WTC11 (cell line): Measurements from ENCODE around the gene PDE4B. TPM values are rescaled to one million over a fixed set of nuclear protein-coding genes. Genes with fewer than 3 reads are reported as not detected.

ENCODE experiments used
- ATAC-seq: fragments of 200-7000 bp; cut with Tn5 transposase; 2 replicates; pipeline ENCODE4 v1.10.0; 2021; ENCODE audit warnings: mild to moderate bottlenecking, moderate library complexity
- CTCF ChIA-PET: fragments of 300-600 bp; sonication (Branson Sonifier 250); formaldehyde crosslinking; loops from one replicate; lab custom pipeline; 2021; ENCODE audit warnings: antibody characterized with exemption; lab: Charles Lee
- POLR2A ChIA-PET: fragments of 350-600 bp; sonication (Branson Sonifier 250); formaldehyde crosslinking; loops from one replicate; lab custom pipeline; 2021; ENCODE audit warnings: antibody characterized with exemption; lab: Charles Lee
- DNase-seq: peaks from one replicate; pipeline ENCODE4 v3.0.0; 2021; ENCODE audit warnings: low spot score
- H3K27ac Mint-ChIP-seq: 2 replicates; pipeline ENCODE4 v1.8.0; 2021; ENCODE audit warnings: mixed read lengths
- H3K27me3 Mint-ChIP-seq: 2 replicates; pipeline ENCODE4 v1.8.0; 2021; ENCODE audit warnings: low read depth, mild to moderate bottlenecking, moderate library complexity, mixed read lengths
- H3K36me3 Mint-ChIP-seq: 2 replicates; pipeline ENCODE4 v1.8.0; 2021; ENCODE audit warnings: mixed read lengths
- H3K4me1 Mint-ChIP-seq: 2 replicates; pipeline ENCODE4 v1.8.0; 2022; ENCODE audit warnings: mixed read lengths
- H3K4me3 Mint-ChIP-seq: 2 replicates; pipeline ENCODE4 v1.8.0; 2021; ENCODE audit warnings: mild to moderate bottlenecking, moderate library complexity, mixed read lengths
- H3K9me3 Mint-ChIP-seq: 2 replicates; pipeline ENCODE4 v1.8.0; 2021; ENCODE audit warnings: mixed read lengths
- AFF4 ChIP-seq: sonication (generic); formaldehyde crosslinking; IDR thresholded peaks from 2 replicates; pipeline ENCODE4 v1.8.1; 2023; ENCODE audit warnings: mild to moderate bottlenecking, missing genetic modification reagents, borderline replicate concordance
- ATF2 ChIP-seq: sonication (generic); formaldehyde crosslinking; IDR thresholded peaks from 2 replicates; pipeline ENCODE4 v1.8.1; 2022; ENCODE audit warnings: low read depth, missing genetic modification reagents, borderline replicate concordance
- CDX4 ChIP-seq: fragments of 250-450 bp; sonication (Bioruptor Pico); IDR thresholded peaks from 2 replicates; pipeline ENCODE4 v1.9.0; 2021; ENCODE audit warnings: moderate library complexity, mild to moderate bottlenecking, inconsistent platforms, borderline replicate concordance
- CREB1 ChIP-seq: sonication (generic); formaldehyde crosslinking; IDR thresholded peaks from 2 replicates; pipeline ENCODE4 v1.8.0; 2023; ENCODE audit warnings: mild to moderate bottlenecking, missing genetic modification reagents
- CTCF ChIP-seq: fragments of 200-600 bp; IDR thresholded peaks from 2 replicates; pipeline ENCODE4 v1.8.0; 2022; ENCODE audit warnings: antibody characterized with exemption
- FOXJ3 ChIP-seq: sonication (generic); formaldehyde crosslinking; IDR thresholded peaks from 2 replicates; pipeline ENCODE4 v1.9.0; 2021; ENCODE audit warnings: missing genetic modification reagents, mild to moderate bottlenecking, borderline replicate concordance
- FOXP1 ChIP-seq: sonication (generic); formaldehyde crosslinking; IDR thresholded peaks from 2 replicates; pipeline ENCODE4 v1.8.0; 2022; ENCODE audit warnings: missing genetic modification reagents, mild to moderate bottlenecking, moderate library complexity, borderline replicate concordance
- GRHL2 ChIP-seq: fragments of 250-450 bp; sonication (Bioruptor Pico); IDR thresholded peaks from 2 replicates; pipeline ENCODE4 v1.8.0; 2022; ENCODE audit warnings: mild to moderate bottlenecking, moderate library complexity; ENCODE audit not compliant: insufficient replicate concordance, severe bottlenecking
- HMGA2 ChIP-seq: fragments of 250-450 bp; sonication (Bioruptor Pico); IDR thresholded peaks from 2 replicates; pipeline ENCODE4 v1.4.0; 2021; ENCODE audit warnings: mild to moderate bottlenecking, moderate library complexity
- HMGXB4 ChIP-seq: sonication (generic); formaldehyde crosslinking; IDR thresholded peaks from 2 replicates; pipeline ENCODE4 v1.8.1; 2023; ENCODE audit warnings: mild to moderate bottlenecking, moderate library complexity, missing genetic modification reagents
- JUN ChIP-seq: sonication (generic); formaldehyde crosslinking; IDR thresholded peaks from 2 replicates; pipeline ENCODE4 v1.8.0; 2023; ENCODE audit warnings: mild to moderate bottlenecking, missing genetic modification reagents
- KAT7 ChIP-seq: sonication (generic); formaldehyde crosslinking; IDR thresholded peaks from 2 replicates; pipeline ENCODE4 v1.8.1; 2023; ENCODE audit warnings: missing genetic modification reagents, mild to moderate bottlenecking, borderline replicate concordance
- MAX ChIP-seq: sonication (generic); formaldehyde crosslinking; IDR thresholded peaks from 2 replicates; pipeline ENCODE4 v1.8.0; 2022; ENCODE audit warnings: mild to moderate bottlenecking, missing genetic modification reagents
- NR2C2 ChIP-seq: sonication (generic); formaldehyde crosslinking; IDR thresholded peaks from 2 replicates; pipeline ENCODE4 v1.8.0; 2022; ENCODE audit warnings: mild to moderate bottlenecking, missing genetic modification reagents
- NR3C1 ChIP-seq: sonication (generic); formaldehyde crosslinking; conservative IDR thresholded peaks from 2 replicates; pipeline ENCODE4 v1.8.1; 2023; ENCODE audit warnings: low read depth, mild to moderate bottlenecking, missing genetic modification reagents
- PRDM15 ChIP-seq: sonication (generic); formaldehyde crosslinking; IDR thresholded peaks from 2 replicates; pipeline ENCODE4 v1.8.0; 2022; ENCODE audit warnings: missing genetic modification reagents
- SMAD3 ChIP-seq: sonication (generic); formaldehyde crosslinking; IDR thresholded peaks from 2 replicates; pipeline ENCODE4 v1.8.0; 2022; ENCODE audit warnings: missing genetic modification reagents, mild to moderate bottlenecking, borderline replicate concordance
- SOX15 ChIP-seq: fragments of 250-450 bp; sonication (Bioruptor Pico); IDR thresholded peaks from 2 replicates; pipeline ENCODE4 v1.9.0; 2021; ENCODE audit warnings: mild to moderate bottlenecking
- TEAD1 ChIP-seq: sonication (generic); formaldehyde crosslinking; IDR thresholded peaks from 2 replicates; pipeline ENCODE4 v1.8.0; 2022; ENCODE audit warnings: mild to moderate bottlenecking, missing genetic modification reagents
- USF1 ChIP-seq: sonication (generic); formaldehyde crosslinking; IDR thresholded peaks from 2 replicates; pipeline ENCODE4 v1.8.0; 2022; ENCODE audit warnings: mild to moderate bottlenecking, missing genetic modification reagents
- ZNF121 ChIP-seq: sonication (generic); formaldehyde crosslinking; IDR thresholded peaks from 2 replicates; pipeline ENCODE4 v1.8.0; 2023; ENCODE audit warnings: missing genetic modification reagents
- ZNF416 ChIP-seq: fragments of 250-450 bp; sonication (Bioruptor Pico); IDR thresholded peaks from 2 replicates; pipeline ENCODE4 v1.9.0; 2021; ENCODE audit warnings: mild to moderate bottlenecking, inconsistent platforms
- total RNA-seq: library from RNA; stranded (reverse); gene quantifications from 3 replicates; pipeline ENCODE4 v1.2.3, GENCODE V29; 2021

PDE4B gene
- total RNA-seq, 1 experiment from 2014 or later = 8.0 TPM

GRCh38 chr1:66261364-66261763 lies 468.7 kb downstream of the PDE4B start (continued):
- TF ChIP-seq ATF2 (no peak), CTCF (no peak), HMGA2 (CRISPR knock-in tag) (no peak), TEAD1 (CRISPR knock-in tag) (no peak), NR3C1 (CRISPR knock-in tag) (no peak), MAX (CRISPR knock-in tag) (no peak), HMGXB4 (CRISPR knock-in tag) (no peak), FOXJ3 (no peak), GRHL2 (CRISPR knock-in tag) (no peak), PRDM15 (CRISPR knock-in tag) (no peak), JUN (CRISPR knock-in tag) (no peak), CREB1 (no peak)

GRCh38 chr1:66262208-66262963 lies 469.7 kb downstream of the PDE4B start:
- ChIA-PET CTCF (no interaction called here), POLR2A (no interaction called here)
- no peak for DNase-seq
- Mint-ChIP-seq H3K36me3 (no peaks in the 10 kb centered on the region), H3K27me3 (peaks cover 7% of the 10 kb centered on the region), H3K9me3 (no peaks in the 10 kb centered on the region), H3K4me1 (peaks cover 41% of the 10 kb centered on the region), H3K27ac (no peak overlapping the region), H3K4me3 (no peak overlapping the region)
- ATAC-seq = no peak
- TF ChIP-seq ZNF416 (CRISPR knock-in tag) = no peak
- no peak for TF ChIP-seq KAT7 (CRISPR knock-in tag)
- no peak for TF ChIP-seq TEAD1 (CRISPR knock-in tag)
- TF ChIP-seq ZNF121 (CRISPR knock-in tag) = no peak
- no peak for TF ChIP-seq AFF4
- no peak for TF ChIP-seq FOXP1 (CRISPR knock-in tag)
- TF ChIP-seq SOX15 (CRISPR knock-in tag) = no peak
- no peak for TF ChIP-seq SMAD3 (CRISPR knock-in tag)
- TF ChIP-seq CDX4 (CRISPR knock-in tag) = no peak
- no peak for TF ChIP-seq FOXJ3
- no peak for TF ChIP-seq USF1
- no peak for TF ChIP-seq NR2C2 (CRISPR knock-in tag)
